ENCODE measurements around the gene GTF3C2. TPM values are rescaled to one million over a fixed set of nuclear protein-coding genes. Genes with fewer than 3 reads are reported as not detected.

The GTF3C2 gene
- total and polyA plus RNA-seq, 10 of the 15 experiments (the other 5 are each of a cell fraction or from before 2014, with no cell fraction given), result 45.9 to 105 (median 80.3) TPM

DNA sequence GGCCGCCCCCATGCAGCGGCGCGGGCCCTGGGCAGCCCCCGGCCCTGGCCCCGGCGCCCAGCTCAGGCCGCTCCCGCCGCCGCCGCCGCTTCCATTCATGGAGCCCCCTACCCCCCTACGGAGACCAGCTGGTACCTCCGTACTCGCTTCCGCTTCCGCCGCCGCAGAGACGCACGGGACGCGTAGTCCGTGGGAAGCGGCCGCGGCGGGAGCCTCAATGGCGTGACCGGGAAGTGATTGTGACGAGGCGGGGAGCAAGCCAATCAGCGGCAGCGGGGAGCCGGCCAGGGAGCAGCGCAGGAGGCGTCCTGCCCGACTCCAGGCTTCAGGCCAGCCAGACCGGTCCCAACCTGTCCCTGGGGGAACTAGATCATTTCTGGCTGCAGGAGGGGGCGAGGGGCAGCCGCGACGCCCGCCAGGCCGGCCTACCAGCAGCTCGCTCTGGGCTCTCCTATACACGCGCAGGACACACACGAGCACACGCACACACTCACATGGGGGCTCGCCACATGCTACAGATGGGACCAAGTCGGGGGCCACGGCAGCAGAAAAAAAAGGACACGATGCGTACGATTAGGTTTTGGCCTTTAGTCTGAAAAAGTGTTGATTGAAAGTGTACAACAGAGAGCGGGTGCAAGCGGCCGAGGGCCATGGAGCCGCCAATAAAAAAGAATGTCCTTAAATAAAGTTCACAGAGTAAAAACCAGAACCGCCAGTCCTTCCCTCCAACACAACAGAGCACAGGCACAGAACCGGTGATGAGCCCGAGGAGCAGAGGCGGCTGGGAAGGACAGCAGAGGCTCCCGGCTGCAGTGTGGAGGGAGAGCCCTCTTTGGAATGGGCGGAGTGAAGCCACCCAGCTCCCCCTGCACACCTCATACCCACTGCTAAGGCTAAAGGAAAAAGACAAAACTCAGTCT lies 24.3 kb upstream of the GTF3C2 start, which contains the start of gene ZNF513 (continued):
- TF ChIP-seq, protein P1, sequence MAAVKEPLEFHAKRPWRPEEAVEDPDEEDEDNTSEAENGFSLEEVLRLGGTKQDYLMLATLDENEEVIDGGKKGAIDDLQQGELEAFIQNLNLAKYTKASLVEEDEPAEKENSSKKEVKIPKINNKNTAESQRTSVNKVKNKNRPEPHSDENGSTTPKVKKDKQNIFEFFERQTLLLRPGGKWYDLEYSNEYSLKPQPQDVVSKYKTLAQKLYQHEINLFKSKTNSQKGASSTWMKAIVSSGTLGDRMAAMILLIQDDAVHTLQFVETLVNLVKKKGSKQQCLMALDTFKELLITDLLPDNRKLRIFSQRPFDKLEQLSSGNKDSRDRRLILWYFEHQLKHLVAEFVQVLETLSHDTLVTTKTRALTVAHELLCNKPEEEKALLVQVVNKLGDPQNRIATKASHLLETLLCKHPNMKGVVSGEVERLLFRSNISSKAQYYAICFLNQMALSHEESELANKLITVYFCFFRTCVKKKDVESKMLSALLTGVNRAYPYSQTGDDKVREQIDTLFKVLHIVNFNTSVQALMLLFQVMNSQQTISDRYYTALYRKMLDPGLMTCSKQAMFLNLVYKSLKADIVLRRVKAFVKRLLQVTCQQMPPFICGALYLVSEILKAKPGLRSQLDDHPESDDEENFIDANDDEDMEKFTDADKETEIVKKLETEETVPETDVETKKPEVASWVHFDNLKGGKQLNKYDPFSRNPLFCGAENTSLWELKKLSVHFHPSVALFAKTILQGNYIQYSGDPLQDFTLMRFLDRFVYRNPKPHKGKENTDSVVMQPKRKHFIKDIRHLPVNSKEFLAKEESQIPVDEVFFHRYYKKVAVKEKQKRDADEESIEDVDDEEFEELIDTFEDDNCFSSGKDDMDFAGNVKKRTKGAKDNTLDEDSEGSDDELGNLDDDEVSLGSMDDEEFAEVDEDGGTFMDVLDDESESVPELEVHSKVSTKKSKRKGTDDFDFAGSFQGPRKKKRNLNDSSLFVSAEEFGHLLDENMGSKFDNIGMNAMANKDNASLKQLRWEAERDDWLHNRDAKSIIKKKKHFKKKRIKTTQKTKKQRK (IDR thresholded peaks at IDR 0.05; ENCODE audit: low read depth, low read length), result no peak
- TF ChIP-seq BRCA1 (IDR thresholded peaks at IDR 0.05; ENCODE audit: low read depth, low read length), result no peak
- TF ChIP-seq RELA (IDR thresholded peaks at IDR 0.05; ENCODE audit: borderline replicate concordance, partially characterized antibody), result peak; percentile 36
- TF ChIP-seq, protein P2, sequence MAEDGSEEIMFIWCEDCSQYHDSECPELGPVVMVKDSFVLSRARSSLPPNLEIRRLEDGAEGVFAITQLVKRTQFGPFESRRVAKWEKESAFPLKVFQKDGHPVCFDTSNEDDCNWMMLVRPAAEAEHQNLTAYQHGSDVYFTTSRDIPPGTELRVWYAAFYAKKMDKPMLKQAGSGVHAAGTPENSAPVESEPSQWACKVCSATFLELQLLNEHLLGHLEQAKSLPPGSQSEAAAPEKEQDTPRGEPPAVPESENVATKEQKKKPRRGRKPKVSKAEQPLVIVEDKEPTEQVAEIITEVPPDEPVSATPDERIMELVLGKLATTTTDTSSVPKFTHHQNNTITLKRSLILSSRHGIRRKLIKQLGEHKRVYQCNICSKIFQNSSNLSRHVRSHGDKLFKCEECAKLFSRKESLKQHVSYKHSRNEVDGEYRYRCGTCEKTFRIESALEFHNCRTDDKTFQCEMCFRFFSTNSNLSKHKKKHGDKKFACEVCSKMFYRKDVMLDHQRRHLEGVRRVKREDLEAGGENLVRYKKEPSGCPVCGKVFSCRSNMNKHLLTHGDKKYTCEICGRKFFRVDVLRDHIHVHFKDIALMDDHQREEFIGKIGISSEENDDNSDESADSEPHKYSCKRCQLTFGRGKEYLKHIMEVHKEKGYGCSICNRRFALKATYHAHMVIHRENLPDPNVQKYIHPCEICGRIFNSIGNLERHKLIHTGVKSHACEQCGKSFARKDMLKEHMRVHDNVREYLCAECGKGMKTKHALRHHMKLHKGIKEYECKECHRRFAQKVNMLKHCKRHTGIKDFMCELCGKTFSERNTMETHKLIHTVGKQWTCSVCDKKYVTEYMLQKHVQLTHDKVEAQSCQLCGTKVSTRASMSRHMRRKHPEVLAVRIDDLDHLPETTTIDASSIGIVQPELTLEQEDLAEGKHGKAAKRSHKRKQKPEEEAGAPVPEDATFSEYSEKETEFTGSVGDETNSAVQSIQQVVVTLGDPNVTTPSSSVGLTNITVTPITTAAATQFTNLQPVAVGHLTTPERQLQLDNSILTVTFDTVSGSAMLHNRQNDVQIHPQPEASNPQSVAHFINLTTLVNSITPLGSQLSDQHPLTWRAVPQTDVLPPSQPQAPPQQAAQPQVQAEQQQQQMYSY (CRISPR knock-in tag; IDR thresholded peaks at IDR 0.05), result no peak
- TF ChIP-seq POLR2A (IDR thresholded peaks at IDR 0.05; ENCODE audit: low read depth, low read length), result peak; percentile 91
- no peak for TF ChIP-seq HDAC2 (IDR thresholded peaks at IDR 0.05)
- TF ChIP-seq PAX8 (IDR thresholded peaks at IDR 0.05), result no peak
- TF ChIP-seq SUPT20H (IDR thresholded peaks at IDR 0.05; ENCODE audit: borderline replicate concordance, control insufficient read depth, low read depth, low read length), result no peak
- TF ChIP-seq KAT2A (conservative IDR thresholded peaks at IDR 0.05; ENCODE audit: control insufficient read depth, low read depth, low read length), result no peak
- no peak for TF ChIP-seq ZNF622 (IDR thresholded peaks at IDR 0.05)
- no peak for TF ChIP-seq KDM1A (IDR thresholded peaks at IDR 0.05; ENCODE audit: borderline replicate concordance)
- TF ChIP-seq ZZZ3 (IDR thresholded peaks at IDR 0.05; ENCODE audit: control insufficient read depth, insufficient read length, low read depth), result no peak
- 0 out of 4 replicates have a peak, but pooled peaks of 1 of the 2 experiments have one; percentile 22 for TF ChIP-seq SRF (IDR thresholded peaks at IDR 0.05; ENCODE audit: low read depth in 2 of 2, low read length in 2 of 2)
- TF ChIP-seq, protein P3, sequence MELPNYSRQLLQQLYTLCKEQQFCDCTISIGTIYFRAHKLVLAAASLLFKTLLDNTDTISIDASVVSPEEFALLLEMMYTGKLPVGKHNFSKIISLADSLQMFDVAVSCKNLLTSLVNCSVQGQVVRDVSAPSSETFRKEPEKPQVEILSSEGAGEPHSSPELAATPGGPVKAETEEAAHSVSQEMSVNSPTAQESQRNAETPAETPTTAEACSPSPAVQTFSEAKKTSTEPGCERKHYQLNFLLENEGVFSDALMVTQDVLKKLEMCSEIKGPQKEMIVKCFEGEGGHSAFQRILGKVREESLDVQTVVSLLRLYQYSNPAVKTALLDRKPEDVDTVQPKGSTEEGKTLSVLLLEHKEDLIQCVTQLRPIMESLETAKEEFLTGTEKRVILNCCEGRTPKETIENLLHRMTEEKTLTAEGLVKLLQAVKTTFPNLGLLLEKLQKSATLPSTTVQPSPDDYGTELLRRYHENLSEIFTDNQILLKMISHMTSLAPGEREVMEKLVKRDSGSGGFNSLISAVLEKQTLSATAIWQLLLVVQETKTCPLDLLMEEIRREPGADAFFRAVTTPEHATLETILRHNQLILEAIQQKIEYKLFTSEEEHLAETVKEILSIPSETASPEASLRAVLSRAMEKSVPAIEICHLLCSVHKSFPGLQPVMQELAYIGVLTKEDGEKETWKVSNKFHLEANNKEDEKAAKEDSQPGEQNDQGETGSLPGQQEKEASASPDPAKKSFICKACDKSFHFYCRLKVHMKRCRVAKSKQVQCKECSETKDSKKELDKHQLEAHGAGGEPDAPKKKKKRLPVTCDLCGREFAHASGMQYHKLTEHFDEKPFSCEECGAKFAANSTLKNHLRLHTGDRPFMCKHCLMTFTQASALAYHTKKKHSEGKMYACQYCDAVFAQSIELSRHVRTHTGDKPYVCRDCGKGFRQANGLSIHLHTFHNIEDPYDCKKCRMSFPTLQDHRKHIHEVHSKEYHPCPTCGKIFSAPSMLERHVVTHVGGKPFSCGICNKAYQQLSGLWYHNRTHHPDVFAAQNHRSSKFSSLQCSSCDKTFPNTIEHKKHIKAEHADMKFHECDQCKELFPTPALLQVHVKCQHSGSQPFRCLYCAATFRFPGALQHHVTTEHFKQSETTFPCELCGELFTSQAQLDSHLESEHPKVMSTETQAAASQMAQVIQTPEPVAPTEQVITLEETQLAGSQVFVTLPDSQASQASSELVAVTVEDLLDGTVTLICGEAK (IDR thresholded peaks at IDR 0.05; ENCODE audit: borderline replicate concordance), result peak; percentile 93
- no peak for TF ChIP-seq HDAC6 (IDR thresholded peaks at IDR 0.05; ENCODE audit: unreplicated experiment)
- TF ChIP-seq FOS (IDR thresholded peaks at IDR 0.05; ENCODE audit: borderline replicate concordance, extremely low read depth, insufficient read length), result no peak
- no peak for TF ChIP-seq NR2C2 (IDR thresholded peaks at IDR 0.05; ENCODE audit: borderline replicate concordance, control insufficient read depth, insufficient read length, low read depth)
- TF ChIP-seq SIX5 (IDR thresholded peaks at IDR 0.05; ENCODE audit: low read depth, low read length, severe bottlenecking), result peak; percentile 84
- TF ChIP-seq RB1 (IDR thresholded peaks at IDR 0.05; ENCODE audit: borderline replicate concordance), result peak; percentile 73; the same call in 1 of the 2 replicates

All from GM12878 (cell line).